HL-60 (cell line): ENCODE results near the gene CCDC74B.
"Not testable (repeated sequence)": the region's sequence is repeated elsewhere in the genome, so short reads cannot be mapped to it uniquely, and the experiment has no call there.

Source experiments
- DNase-seq, 2 experiments: peaks; one replicate each; pipeline ENCODE4 v3.0.0-alpha.2; 2010 to 2020; ENCODE audit warnings: low read depth in 1 of 2, low spot score in 1 of 2
- H3K27ac ChIP-seq: fragments of 250-450 bp; sonication (Bioruptor Pico); replicated peaks from 2 replicates; pipeline ENCODE4 v1.5.1; 2020; ENCODE audit warnings: mild to moderate bottlenecking, moderate library complexity
- H3K27me3 ChIP-seq: fragments of 250-450 bp; sonication (Bioruptor Pico); 2 replicates; pipeline ENCODE4 v1.5.1; 2021; ENCODE audit warnings: mild to moderate bottlenecking, moderate library complexity; ENCODE audit not compliant: insufficient read depth, poor library complexity, severe bottlenecking
- H3K4me3 ChIP-seq: replicated peaks from 2 replicates; pipeline ENCODE4 v1.5.1; 2011; ENCODE audit warnings: mild to moderate bottlenecking, control low read depth, low read length; ENCODE audit not compliant: insufficient read depth
- CTCF ChIP-seq: IDR thresholded peaks from one replicate; pipeline ENCODE4 v1.5.1; 2011; ENCODE audit warnings: low read length, control low read depth, inconsistent platforms; ENCODE audit not compliant: insufficient read depth
- GABPA ChIP-seq: IDR thresholded peaks from 2 replicates; pipeline ENCODE4 v1.6.1; 2012; ENCODE audit warnings: low read depth
- POLR2AphosphoS5 ChIP-seq: IDR thresholded peaks from 2 replicates; pipeline ENCODE4 v1.6.1; 2012; ENCODE audit warnings: low read depth
- REST ChIP-seq: IDR thresholded peaks from 2 replicates; pipeline ENCODE4 v1.6.1; 2012; ENCODE audit warnings: low read depth; ENCODE audit not compliant: insufficient replicate concordance
- SPI1 ChIP-seq: IDR thresholded peaks from 2 replicates; pipeline ENCODE4 v1.6.1; 2012; ENCODE audit warnings: low read depth, mild to moderate bottlenecking, borderline replicate concordance
- long read RNA-seq: library from polyadenylated mRNA; unstranded; transcript quantifications from one replicate; pipeline ENCODE4 v2.0.0, GENCODE V29; 2020

The CCDC74B gene
- long read RNA-seq = 0 reads

- H3K27me3 ChIP-seq, H3K4me3 ChIP-seq, DNase-seq, H3K27ac ChIP-seq: not testable (repeated sequence)
Measured at GRCh38 chr2:130145006-130145414, at the start of gene CCDC74B. Gene CCDC74B (minus strand): TSS chr2:130145112. CDS start chr2:130144996, 116 bp downstream.

GRCh38 chr2:130193824-130194223 is 48.9 kb upstream of the CCDC74B start:
- not testable (repeated sequence) for H3K27me3 ChIP-seq, DNase-seq, H3K27ac ChIP-seq, H3K4me3 ChIP-seq

- not testable (repeated sequence) for DNase-seq, H3K27ac ChIP-seq, H3K27me3 ChIP-seq, H3K4me3 ChIP-seq
Measured at GRCh38 chr2:130192451-130192850, 47.5 kb upstream of the CCDC74B start.

GRCh38 chr2:130191319-130191718 is 46.4 kb upstream of the CCDC74B start:
- H3K27ac ChIP-seq, H3K4me3 ChIP-seq, DNase-seq, H3K27me3 ChIP-seq: not testable (repeated sequence)

- TF ChIP-seq POLR2AphosphoS5 (no peak), GABPA (no peak), SPI1 (no peak), REST (no peak)
- H3K27ac ChIP-seq = no peak overlapping the region
- no peak overlapping the region for H3K4me3 ChIP-seq
- no peaks in the 10 kb centered on the region for H3K27me3 ChIP-seq
- DNase-seq = no peak
Measured at GRCh38 chr2:130190237-130190636, 45.3 kb upstream of the CCDC74B start.

- not testable (repeated sequence) for H3K27me3 ChIP-seq, H3K4me3 ChIP-seq, H3K27ac ChIP-seq, DNase-seq
Measured at GRCh38 chr2:130188958-130189357, 44.0 kb upstream of the CCDC74B start.

GRCh38 chr2:130187859-130188792 is 43.2 kb upstream of the CCDC74B start:
- H3K4me3 ChIP-seq, DNase-seq, H3K27me3 ChIP-seq, H3K27ac ChIP-seq: not testable (repeated sequence)

- Histone ChIP-seq H3K27ac (no peak overlapping the region), H3K27me3 (no peaks in the 10 kb centered on the region), H3K4me3 (no peak overlapping the region)
- DNase-seq = no peak
- TF ChIP-seq REST (no peak), POLR2AphosphoS5 (no peak), SPI1 (no peak), CTCF (no peak), GABPA (no peak)
Measured at GRCh38 chr2:130187268-130187667, 42.4 kb upstream of the CCDC74B start.
